ENCODE results near the gene PHF24.

Gene PHF24

DNA sequence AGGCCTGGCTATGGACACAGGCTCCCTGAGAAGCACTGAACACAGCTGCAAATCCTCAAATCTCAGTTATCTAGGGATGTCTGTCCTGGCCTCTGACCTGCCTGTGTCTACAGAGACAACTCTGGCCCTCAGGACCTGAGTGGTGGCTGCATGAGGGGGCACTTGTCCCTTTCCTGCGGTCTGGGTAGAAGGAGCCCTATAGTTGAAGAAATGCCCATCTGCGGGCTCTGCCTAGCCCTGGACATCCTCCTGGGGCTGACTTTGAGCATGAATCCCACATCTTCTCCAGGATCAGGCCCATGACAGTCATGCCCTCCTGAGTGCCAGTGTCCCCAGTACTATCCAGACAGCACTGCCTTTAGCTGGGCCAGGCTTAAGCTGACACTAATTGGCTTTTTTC, 41.5 kb downstream of the PHF24 start:
- TF ChIP-seq TCF4 (CRISPR knock-in tag; IDR thresholded peaks at IDR 0.05; ENCODE audit: borderline replicate concordance), result no peak
- TF ChIP-seq GLIS3 (CRISPR knock-in tag; IDR thresholded peaks at IDR 0.05), result no peak
- no peak for ATAC-seq

DNA sequence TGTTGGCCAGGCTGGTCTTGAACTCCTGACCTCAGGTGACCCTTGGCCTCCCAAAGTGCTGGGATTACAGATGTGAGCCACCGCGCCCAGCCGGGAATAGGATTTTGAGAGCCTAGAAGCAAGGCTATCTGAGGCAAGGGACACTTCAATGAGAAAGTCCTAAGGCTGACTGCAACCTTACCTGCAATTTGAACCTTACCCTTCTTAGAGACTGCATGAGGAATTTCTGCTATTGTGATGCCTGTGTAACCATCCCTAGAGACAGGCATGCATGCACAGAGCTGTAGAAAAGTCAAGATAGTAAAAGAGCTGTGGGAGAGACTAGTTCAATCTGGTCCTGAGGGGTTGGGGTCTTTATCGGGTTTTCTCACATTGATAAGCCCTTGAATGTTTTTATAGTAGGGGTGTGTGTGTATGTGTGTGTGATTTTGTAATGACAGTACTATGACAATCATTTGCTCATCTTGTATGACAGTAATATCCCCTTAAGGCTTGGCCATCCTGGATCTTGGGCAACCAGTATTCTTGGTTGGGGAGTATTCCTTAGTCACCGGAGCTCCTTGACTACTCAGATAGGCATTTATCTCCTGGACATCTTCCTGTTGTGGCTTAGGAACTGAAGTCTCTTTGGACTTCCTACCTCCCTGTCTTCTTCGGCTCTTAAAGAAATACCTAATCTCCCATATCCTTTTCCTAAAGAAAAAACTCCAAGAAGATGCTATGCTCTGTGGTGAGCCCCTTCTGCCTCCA, 42.6 kb downstream of the PHF24 start:
- no peak for ATAC-seq

DNA sequence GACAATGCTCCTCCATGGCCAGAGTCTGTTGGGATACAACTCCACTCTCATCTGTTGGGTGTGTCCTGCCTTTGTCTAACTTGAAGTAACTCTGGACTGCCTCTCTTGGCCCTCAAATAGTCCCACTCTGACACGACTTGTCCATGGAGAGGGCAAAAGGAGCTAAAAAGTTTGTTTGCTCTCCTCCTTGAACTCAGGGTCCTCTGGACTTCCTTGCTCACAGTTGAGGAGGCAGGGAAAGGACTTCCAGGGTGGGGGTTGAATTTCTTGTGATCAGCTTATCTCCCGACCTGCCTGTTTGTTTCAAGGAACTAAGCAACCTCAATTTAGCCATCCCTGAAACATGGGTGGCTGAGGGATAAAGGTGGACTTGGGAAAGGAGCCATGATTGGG, 43.2 kb downstream of the PHF24 start:
- ATAC-seq, result no peak
- TF ChIP-seq TOX (CRISPR knock-in tag; IDR thresholded peaks at IDR 0.05; ENCODE audit: borderline replicate concordance) (no peak), GLIS3 (CRISPR knock-in tag; IDR thresholded peaks at IDR 0.05) (no peak)
- TF ChIP-seq, protein P1, sequence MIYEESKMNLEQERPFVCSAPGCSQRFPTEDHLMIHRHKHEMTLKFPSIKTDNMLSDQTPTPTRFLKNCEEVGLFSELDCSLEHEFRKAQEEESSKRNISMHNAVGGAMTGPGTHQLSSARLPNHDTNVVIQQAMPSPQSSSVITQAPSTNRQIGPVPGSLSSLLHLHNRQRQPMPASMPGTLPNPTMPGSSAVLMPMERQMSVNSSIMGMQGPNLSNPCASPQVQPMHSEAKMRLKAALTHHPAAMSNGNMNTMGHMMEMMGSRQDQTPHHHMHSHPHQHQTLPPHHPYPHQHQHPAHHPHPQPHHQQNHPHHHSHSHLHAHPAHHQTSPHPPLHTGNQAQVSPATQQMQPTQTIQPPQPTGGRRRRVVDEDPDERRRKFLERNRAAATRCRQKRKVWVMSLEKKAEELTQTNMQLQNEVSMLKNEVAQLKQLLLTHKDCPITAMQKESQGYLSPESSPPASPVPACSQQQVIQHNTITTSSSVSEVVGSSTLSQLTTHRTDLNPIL (CRISPR knock-in tag; IDR thresholded peaks at IDR 0.05; ENCODE audit: low read depth), result no peak
- TF ChIP-seq, protein P2, sequence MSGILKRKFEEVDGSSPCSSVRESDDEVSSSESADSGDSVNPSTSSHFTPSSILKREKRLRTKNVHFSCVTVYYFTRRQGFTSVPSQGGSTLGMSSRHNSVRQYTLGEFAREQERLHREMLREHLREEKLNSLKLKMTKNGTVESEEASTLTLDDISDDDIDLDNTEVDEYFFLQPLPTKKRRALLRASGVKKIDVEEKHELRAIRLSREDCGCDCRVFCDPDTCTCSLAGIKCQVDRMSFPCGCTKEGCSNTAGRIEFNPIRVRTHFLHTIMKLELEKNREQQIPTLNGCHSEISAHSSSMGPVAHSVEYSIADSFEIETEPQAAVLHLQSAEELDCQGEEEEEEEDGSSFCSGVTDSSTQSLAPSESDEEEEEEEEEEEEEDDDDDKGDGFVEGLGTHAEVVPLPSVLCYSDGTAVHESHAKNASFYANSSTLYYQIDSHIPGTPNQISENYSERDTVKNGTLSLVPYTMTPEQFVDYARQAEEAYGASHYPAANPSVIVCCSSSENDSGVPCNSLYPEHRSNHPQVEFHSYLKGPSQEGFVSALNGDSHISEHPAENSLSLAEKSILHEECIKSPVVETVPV (CRISPR knock-in tag; IDR thresholded peaks at IDR 0.05), result no peak
- TF ChIP-seq, protein P3, sequence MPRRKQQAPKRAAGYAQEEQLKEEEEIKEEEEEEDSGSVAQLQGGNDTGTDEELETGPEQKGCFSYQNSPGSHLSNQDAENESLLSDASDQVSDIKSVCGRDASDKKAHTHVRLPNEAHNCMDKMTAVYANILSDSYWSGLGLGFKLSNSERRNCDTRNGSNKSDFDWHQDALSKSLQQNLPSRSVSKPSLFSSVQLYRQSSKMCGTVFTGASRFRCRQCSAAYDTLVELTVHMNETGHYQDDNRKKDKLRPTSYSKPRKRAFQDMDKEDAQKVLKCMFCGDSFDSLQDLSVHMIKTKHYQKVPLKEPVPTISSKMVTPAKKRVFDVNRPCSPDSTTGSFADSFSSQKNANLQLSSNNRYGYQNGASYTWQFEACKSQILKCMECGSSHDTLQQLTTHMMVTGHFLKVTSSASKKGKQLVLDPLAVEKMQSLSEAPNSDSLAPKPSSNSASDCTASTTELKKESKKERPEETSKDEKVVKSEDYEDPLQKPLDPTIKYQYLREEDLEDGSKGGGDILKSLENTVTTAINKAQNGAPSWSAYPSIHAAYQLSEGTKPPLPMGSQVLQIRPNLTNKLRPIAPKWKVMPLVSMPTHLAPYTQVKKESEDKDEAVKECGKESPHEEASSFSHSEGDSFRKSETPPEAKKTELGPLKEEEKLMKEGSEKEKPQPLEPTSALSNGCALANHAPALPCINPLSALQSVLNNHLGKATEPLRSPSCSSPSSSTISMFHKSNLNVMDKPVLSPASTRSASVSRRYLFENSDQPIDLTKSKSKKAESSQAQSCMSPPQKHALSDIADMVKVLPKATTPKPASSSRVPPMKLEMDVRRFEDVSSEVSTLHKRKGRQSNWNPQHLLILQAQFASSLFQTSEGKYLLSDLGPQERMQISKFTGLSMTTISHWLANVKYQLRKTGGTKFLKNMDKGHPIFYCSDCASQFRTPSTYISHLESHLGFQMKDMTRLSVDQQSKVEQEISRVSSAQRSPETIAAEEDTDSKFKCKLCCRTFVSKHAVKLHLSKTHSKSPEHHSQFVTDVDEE (CRISPR knock-in tag; IDR thresholded peaks at IDR 0.05), result no peak

More for the DNA sequence above, 42.6 kb downstream of the PHF24 start:
- TF ChIP-seq SNAI2 (CRISPR knock-in tag; IDR thresholded peaks at IDR 0.05) (no peak), ZNF565 (CRISPR knock-in tag; conservative IDR thresholded peaks at IDR 0.05; ENCODE audit: low read depth) (no peak), ZNF8 (CRISPR knock-in tag; IDR thresholded peaks at IDR 0.05) (no peak), TOX (CRISPR knock-in tag; IDR thresholded peaks at IDR 0.05; ENCODE audit: borderline replicate concordance) (no peak), PPARA (CRISPR knock-in tag; IDR thresholded peaks at IDR 0.05; ENCODE audit: borderline replicate concordance) (no peak), ZC3H10 (CRISPR knock-in tag; IDR thresholded peaks at IDR 0.05) (no peak), ZFP30 (CRISPR knock-in tag; IDR thresholded peaks at IDR 0.05) (no peak), ESRRG (CRISPR knock-in tag; IDR thresholded peaks at IDR 0.05) (no peak), GLIS3 (CRISPR knock-in tag; IDR thresholded peaks at IDR 0.05) (no peak)
- TF ChIP-seq, protein P4, sequence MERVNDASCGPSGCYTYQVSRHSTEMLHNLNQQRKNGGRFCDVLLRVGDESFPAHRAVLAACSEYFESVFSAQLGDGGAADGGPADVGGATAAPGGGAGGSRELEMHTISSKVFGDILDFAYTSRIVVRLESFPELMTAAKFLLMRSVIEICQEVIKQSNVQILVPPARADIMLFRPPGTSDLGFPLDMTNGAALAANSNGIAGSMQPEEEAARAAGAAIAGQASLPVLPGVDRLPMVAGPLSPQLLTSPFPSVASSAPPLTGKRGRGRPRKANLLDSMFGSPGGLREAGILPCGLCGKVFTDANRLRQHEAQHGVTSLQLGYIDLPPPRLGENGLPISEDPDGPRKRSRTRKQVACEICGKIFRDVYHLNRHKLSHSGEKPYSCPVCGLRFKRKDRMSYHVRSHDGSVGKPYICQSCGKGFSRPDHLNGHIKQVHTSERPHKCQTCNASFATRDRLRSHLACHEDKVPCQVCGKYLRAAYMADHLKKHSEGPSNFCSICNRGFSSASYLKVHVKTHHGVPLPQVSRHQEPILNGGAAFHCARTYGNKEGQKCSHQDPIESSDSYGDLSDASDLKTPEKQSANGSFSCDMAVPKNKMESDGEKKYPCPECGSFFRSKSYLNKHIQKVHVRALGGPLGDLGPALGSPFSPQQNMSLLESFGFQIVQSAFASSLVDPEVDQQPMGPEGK (CRISPR knock-in tag; IDR thresholded peaks at IDR 0.05; ENCODE audit: borderline replicate concordance), result no peak
- TF ChIP-seq, protein P2 (CRISPR knock-in tag; IDR thresholded peaks at IDR 0.05), result no peak

DNA sequence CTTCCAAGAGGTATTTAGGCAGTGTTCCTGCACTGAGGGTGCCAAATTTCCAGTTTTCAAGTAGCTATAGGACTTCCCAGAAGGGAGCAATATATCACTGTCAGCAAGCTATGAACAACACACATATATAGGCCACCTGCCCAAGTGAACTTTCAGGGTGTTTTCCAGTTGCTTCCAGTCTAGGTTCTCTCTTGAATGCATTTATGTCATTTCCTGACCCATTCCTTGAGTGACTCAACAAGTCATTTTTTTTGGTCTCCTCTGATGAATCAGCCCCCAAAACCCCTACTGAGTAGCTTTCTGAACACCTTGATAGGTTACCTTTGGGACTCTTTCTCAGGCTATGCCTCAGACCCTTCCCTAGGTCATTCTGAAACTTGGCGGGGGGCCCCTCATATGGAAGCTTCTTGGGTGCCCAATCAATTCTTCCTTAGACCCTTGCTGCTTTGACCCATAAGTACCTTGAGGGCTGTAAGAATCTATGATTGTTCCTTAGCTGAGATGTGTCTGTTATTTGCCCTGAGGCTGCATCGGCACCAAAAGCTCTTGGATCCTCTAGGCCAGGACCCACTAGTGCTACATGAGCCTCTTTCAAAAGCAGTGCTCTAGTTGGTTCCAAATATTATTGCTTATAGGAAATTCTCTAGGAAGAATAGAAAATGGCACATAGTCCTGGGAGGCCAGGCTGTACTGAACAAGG, 43.9 kb downstream of the PHF24 start:
- no peak for ATAC-seq

More for the DNA sequence above, 43.9 kb downstream of the PHF24 start:
- no peak for TF ChIP-seq PPARA (CRISPR knock-in tag; IDR thresholded peaks at IDR 0.05; ENCODE audit: borderline replicate concordance)
- no peak for TF ChIP-seq ZNF565 (CRISPR knock-in tag; conservative IDR thresholded peaks at IDR 0.05; ENCODE audit: low read depth)
- no peak for TF ChIP-seq ESRRG (CRISPR knock-in tag; IDR thresholded peaks at IDR 0.05)
- no peak for TF ChIP-seq ZFP3 (CRISPR knock-in tag; IDR thresholded peaks at IDR 0.05)
- TF ChIP-seq ZNF8 (CRISPR knock-in tag; IDR thresholded peaks at IDR 0.05), result no peak
- TF ChIP-seq TOX (CRISPR knock-in tag; IDR thresholded peaks at IDR 0.05; ENCODE audit: borderline replicate concordance), result no peak
